HG03045 (cell line): ENCODE data around the gene C2CD4C.
"Not testable (repeated sequence)": the region's sequence is repeated elsewhere in the genome, so short reads cannot be mapped to it uniquely, and the experiment has no call there.

Experiments
- ATAC-seq: cut with Tn5 transposase; IDR thresholded peaks from one replicate; pipeline ENCODE4 v1.9.1; 2021; ENCODE audit warnings: mild to moderate bottlenecking, moderate library complexity; ENCODE audit not compliant: unreplicated experiment

The C2CD4C gene

DNA sequence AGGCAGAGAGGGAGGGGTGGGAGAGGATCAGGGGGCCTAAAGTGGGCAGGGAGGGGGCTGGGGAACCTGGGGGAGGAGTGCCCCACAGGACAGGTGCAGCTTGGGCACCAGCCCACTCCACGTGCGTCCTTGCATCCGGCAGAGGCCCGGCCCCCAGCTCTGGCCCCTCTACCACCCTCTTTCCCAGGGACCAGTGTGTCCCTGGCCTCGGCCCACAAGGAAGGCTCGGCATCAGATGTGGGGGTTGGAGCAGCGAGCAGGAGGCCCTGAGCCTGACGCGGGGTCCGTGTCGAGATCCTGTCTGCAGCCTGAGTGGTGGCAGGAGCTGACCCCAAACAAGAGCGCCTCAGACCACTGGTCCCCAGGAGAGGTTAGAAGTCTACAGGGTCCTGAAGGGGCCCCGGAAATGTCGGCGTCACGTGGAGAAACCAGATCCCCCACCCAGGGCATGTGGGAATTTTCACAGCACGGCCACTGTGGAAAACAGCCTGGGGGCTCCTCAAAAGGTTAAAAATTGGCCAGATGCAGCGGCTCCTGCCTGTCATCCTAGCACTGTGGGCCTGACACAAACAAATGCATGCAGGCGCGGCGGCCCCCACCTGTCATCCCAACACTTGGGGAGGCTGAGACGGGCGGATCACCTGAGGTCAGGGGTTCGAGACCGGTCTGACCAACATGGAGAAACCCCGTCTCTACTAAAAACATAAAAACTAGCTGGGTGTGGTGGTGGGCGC is 30.4 kb upstream of the C2CD4C start:
- ATAC-seq: no peak

DNA sequence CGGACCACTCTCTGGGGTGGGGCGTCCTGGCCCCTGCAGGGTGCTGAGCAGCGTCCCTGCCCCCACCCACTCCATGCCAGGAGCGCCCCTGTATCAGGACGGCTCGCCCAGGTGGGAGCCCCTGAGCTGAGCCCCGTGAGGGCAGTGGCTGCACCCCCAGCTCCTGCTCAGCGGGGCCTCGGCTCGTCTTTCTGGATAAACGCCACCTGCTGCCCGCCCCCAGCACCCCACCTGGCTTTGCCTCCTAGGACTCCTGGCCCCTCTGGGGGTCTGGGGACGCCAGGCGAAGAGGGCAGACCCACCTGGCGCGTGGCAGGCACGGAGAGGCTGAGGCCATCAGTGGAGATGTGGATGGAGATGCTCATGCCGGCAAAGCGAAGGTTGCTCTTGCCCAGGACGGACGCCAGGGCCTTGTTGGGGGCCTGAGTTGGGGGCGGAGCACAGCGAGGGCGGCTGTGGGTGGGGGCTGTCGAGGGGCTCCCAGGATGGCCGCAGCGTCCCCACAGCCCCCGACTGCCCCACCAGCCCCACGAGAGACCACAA is 29.5 kb upstream of the C2CD4C start:
- ATAC-seq: no peak

DNA sequence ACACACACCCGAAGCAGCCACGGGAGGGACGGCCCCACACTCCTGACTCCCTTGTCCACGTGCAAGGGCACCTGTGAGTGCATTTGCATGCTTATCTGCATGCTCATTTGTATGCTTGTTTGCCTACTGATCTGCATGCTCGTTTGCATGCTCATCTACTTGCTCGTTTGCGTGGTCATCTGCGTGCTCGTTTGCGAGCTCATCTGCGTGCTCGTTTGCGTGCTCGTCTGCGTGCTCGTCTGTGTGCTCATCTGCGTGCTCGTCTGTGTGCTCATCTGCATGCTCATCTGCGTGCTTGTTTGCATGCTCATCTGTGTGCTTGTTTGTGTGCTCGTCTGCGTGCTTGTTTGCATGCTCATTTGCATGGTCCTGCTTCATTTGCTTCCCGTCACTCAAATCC is 28.1 kb upstream of the C2CD4C start:
- ATAC-seq: no peak

GRCh38 chr19:436413-436950 is 27.5 kb upstream of the C2CD4C start:
- no peak for ATAC-seq

DNA sequence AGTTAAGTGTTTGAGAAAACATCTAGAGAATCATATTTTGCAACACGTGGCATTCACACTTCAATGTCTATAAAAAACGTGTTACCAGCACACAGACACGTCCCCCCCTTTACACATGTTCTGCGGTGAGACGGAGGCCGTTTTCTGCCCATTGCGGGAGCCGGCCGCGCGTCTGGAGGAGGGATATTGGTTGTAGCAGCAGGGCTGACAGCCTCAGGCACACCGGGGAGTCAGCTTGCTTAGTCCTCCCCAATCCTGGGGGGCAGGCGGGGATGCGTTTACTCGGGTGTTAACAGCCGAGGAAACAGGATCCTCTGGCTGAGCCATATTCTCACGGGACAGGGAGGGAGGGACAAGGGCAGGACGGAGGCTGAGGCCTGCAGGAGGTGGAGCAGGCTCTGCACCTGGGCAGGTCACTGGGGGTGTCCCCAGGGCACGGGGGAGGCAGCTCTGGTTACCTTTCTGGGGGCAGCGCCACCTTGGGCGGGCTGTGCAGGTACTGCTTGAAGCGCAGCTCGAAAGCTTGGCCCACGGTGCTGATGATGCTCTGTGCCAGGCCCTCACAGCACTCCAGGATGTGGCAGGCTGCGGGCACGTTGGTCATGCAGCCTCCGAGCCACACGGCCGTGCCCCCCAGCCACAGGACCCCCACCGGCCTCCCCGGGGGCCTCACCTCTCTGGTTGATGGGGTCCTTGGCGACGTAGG is 26.9 kb upstream of the C2CD4C start:
- ATAC-seq: no peak

- no peak for ATAC-seq
Measured at GRCh38 chr19:435056-435706, 26.2 kb upstream of the C2CD4C start.

DNA sequence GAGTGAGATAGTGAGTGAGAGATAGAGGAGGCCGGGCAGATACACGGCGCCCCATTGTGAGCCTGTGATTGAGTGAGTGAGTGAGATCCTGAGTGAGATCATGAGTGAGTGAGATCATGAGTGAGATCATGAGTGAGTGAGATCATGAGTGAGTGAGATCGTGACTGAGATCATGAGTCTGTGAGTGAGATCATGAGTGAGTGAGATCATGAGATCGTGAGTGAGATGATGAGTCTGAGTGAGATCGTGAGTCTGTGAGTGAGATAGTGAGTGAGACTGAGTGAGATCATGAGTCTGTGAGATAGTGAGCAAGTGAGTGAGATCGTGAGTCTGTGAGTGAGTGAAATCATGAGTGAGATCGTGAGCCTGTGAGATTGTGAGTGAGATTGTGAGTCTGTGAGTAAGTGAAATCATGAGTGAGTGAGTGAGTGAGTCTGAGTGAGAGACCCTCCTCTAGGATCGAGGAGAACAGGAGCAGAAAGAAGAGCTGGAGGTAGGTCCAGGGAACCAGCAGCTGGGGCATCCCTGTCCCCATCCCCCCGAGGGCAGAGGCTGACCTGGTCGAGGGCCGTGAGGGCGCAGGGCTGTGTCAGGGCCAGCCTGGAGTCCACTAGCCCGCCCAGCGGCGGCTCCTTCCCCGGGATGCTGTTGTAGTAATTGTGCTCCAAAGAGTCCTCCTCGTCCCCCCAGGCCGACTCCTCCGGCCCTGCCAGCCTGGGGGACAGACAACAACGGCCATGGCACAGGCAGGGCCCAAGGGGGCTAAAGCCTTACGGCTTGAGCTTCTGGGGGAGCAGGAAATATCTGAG is 25.4 kb upstream of the C2CD4C start:
- ATAC-seq: no peak

GRCh38 chr19:430701-431100 is 21.8 kb upstream of the C2CD4C start:
- no peak for ATAC-seq

- no peak for ATAC-seq
Measured at GRCh38 chr19:428149-428548, 19.2 kb upstream of the C2CD4C start.

- ATAC-seq: not testable (repeated sequence)
Measured at GRCh38 chr19:427675-428074, 18.7 kb upstream of the C2CD4C start.

DNA sequence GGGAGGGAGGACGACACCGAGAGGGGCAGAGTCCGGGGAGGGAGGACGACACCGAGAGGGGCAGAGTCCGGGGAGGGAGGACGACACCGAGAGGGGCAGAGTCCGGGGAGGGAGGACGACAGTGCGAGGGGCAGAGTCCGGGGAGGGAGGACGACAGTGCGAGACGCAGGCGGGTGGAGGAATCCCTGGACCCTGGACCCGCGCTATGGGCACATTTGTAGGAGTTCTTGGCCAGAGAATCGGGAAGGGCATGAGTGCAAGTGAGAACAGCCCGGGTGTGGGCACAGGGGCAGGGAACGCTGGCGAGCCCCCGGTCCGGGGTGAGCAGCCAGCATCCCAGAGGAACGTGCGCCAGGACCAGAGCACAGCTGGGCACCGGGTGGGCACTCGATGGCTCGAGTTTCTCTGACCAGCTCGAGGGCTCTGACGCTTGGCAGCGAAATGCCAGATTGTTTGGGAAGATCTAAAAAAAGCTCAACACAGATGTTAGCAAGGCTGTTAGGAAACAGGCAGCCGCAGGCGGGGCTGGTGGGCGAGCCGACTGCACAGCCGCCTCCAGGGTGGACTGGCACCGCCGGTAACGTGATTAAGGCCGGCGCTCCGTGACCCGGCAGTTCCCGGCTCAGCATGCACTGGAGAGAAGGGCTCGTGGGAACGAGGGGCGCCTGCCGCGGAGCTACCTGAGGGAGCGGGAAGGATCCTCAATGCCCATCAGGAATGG is 17.9 kb upstream of the C2CD4C start:
- ATAC-seq: no peak

GRCh38 chr19:425056-425455 is 16.1 kb upstream of the C2CD4C start:
- ATAC-seq: no peak

GRCh38 chr19:424546-424945 is 15.6 kb upstream of the C2CD4C start:
- no peak for ATAC-seq

DNA sequence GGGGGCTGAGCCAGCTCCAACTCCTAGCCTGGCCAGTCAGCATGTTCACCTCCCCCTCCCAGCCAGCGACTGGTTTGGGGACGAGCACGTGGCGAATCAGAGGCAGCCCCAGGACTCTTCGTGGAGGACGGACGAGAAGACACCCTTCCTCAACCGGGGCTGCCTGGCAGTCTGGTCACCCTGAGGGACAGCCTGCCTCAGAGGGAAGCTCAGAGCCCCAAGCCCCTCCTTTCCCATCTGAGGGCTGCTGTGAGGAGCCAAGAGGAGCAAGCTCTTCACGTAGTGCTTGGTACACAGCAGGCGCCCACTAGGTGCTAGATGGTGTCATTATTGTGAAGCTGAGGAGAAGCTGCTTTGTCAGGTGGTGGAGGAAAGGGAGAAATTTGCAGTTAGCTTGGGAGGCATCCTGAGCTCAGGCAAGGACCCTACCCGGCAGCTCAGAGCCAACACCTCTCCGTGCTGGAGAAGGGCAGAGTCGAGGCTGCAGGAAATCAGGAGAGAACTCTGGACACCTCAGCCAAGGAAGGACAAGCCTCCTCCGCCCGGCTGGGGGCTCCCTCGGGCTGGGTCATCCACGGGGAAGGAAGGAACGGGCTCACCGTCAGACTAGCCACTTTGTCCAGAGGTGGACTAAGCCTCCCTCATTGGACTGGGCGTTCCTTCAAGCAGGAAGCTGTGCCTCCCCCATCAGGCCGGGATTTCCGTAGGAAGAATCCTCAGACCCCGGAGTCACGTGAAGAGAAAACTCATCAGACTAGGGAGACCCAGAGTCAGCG is 14.9 kb upstream of the C2CD4C start:
- no peak for ATAC-seq

DNA sequence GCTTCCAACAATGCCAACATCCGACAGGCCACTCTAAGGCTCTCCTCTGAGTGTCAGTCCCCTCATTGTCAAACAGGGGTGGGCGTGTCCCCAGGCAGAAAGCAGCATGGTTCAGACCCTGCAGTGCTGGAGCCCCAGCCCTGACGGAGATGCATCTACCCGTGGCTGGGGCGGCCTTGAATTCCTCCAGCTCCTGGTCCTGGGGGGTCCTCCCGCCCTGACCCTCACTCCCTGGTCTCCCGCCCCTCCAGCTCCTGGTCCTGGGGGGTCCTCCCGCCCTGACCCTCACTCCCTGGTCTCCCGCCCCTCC is 13.9 kb upstream of the C2CD4C start:
- not testable (repeated sequence) for ATAC-seq

GRCh38 chr19:422213-422916 is 13.4 kb upstream of the C2CD4C start:
- no peak for ATAC-seq

- no peak for ATAC-seq
Measured at GRCh38 chr19:419721-420515, 11.0 kb upstream of the C2CD4C start.
